Fibroblast of lung (primary cell): ENCODE results near the gene XXYLT1. TPM values are rescaled to one million over a fixed set of nuclear protein-coding genes. Genes with fewer than 3 reads are reported as not detected.

Source experiments
- DNase-seq, 2 donors: peaks; one replicate each; pipeline versions ENCODE4 v3.0.0 to v3.0.0-alpha.2; 2010; ENCODE audit warnings: low read depth in 2 of 2
- H2AFZ ChIP-seq: 2 replicates; pipeline ENCODE4 v1.5.1; 2012; ENCODE audit warnings: low read length, control low read depth, inconsistent platforms
- H3K27ac ChIP-seq: 2 replicates; pipeline ENCODE4 v1.5.1; 2011; ENCODE audit warnings: low read length, control low read depth; ENCODE audit not compliant: insufficient read depth
- H3K27me3 ChIP-seq: 2 replicates; pipeline ENCODE4 v1.5.1; 2011; ENCODE audit warnings: mild to moderate bottlenecking, low read length; ENCODE audit not compliant: control insufficient read depth, insufficient read depth
- H3K36me3 ChIP-seq: 2 replicates; pipeline ENCODE4 v1.5.1; 2011; ENCODE audit warnings: low read length; ENCODE audit not compliant: control insufficient read depth, insufficient read depth
- H3K4me1 ChIP-seq: 2 replicates; pipeline ENCODE4 v1.5.1; 2011; ENCODE audit warnings: low read length; ENCODE audit not compliant: control insufficient read depth, insufficient read depth; ENCODE audit errors: extremely low read depth
- H3K4me2 ChIP-seq: 2 replicates; pipeline ENCODE4 v1.5.1; 2011; ENCODE audit warnings: low read length, control low read depth; ENCODE audit not compliant: insufficient read depth; ENCODE audit errors: extremely low read depth
- H3K4me3 ChIP-seq, 4 experiments: fragments of 200-600 bp in 1 of 4; sonication (generic) in 1 of 4; replicated peaks in 1 of 4; 2 replicates each; pipeline ENCODE4 v1.5.1; 2011 to 2016; ENCODE audit warnings: low read length in 4 of 4, low read depth in 3 of 4, mild to moderate bottlenecking in 3 of 4, control low read depth in 2 of 4, inconsistent platforms in 1 of 4, mixed read lengths in 1 of 4; ENCODE audit not compliant: insufficient read depth in 1 of 4; ENCODE audit errors: control extremely low read depth in 1 of 4
- H3K79me2 ChIP-seq: 2 replicates; pipeline ENCODE4 v1.5.1; 2012; ENCODE audit warnings: mild to moderate bottlenecking, low read length, inconsistent platforms; ENCODE audit not compliant: control insufficient read depth, insufficient read depth
- H3K9ac ChIP-seq: 2 replicates; pipeline ENCODE4 v1.5.1; 2011; ENCODE audit warnings: mild to moderate bottlenecking, low read length, control low read depth; ENCODE audit not compliant: insufficient read depth
- H3K9me3 ChIP-seq: 2 replicates; pipeline ENCODE4 v1.5.1; 2012; ENCODE audit warnings: low read depth, low read length; ENCODE audit not compliant: control insufficient read depth, insufficient read depth
- H4K20me1 ChIP-seq: 2 replicates; pipeline ENCODE4 v1.5.1; 2011; ENCODE audit warnings: low read length; ENCODE audit not compliant: control insufficient read depth, insufficient read depth; ENCODE audit errors: extremely low read depth
- CTCF ChIP-seq, 2 donors: IDR thresholded peaks in 1 of 2; conservative IDR thresholded peaks in 1 of 2; 1 replicate in 1 of 2; 2 replicates in 1 of 2; pipeline ENCODE4 v1.5.1; 2011 to 2012; ENCODE audit warnings: low read length in 2 of 2, control low read depth in 1 of 2, inconsistent platforms in 1 of 2, low read depth in 1 of 2, mild to moderate bottlenecking in 1 of 2
- EZH2 ChIP-seq: IDR thresholded peaks from 2 replicates; pipeline ENCODE4 v1.5.1; 2012; ENCODE audit warnings: low read length, control low read depth, mild to moderate bottlenecking; ENCODE audit errors: missing control alignments
- polyA plus RNA-seq, 2 donors: library from polyadenylated mRNA; depleted of rRNA in 1 of 2; stranded (reverse) in 1 of 2; unstranded in 1 of 2; fragments of >200 nt; gene quantifications; 2 replicates each; pipeline ENCODE4 v1.2.1, GENCODE V29; 2011 to 2012; ENCODE audit warnings: missing spikeins in 1 of 2
- total RNA-seq: library from RNA; depleted of rRNA; stranded (reverse); fragments of >200 nt; gene quantifications from 2 replicates; pipeline ENCODE4 v1.2.1, GENCODE V29; 2014

Gene XXYLT1
- total and polyA plus RNA-seq, 2 donors (not counting 1 experiment from before 2014, with no cell fraction given) = 12.4 to 18.5 TPM

- Histone ChIP-seq H3K9me3 (no peaks in the 10 kb centered on the region), H3K9ac (no peak overlapping the region), H3K36me3 (no peaks in the 10 kb centered on the region), H3K4me3 (no peak overlapping the region), H3K79me2 (no peaks in the 10 kb centered on the region), H3K27me3 (no peaks in the 10 kb centered on the region), H3K4me2 (no peak overlapping the region), H3K4me1 (no peaks in the 10 kb centered on the region), H3K27ac (no peak overlapping the region), H4K20me1 (no peaks in the 10 kb centered on the region), H2AFZ (no peak overlapping the region)
- no peak for DNase-seq
- no peak for TF ChIP-seq EZH2
- TF ChIP-seq CTCF (conservative IDR thresholded peaks at IDR 0.05 in 1 of 2, IDR thresholded peaks at IDR 0.05 in 1 of 2; ENCODE audit: low read depth in 1 of 2, low read length in 2 of 2) = no peak
Observed at GRCh38 chr3:195249057-195249770, 21.7 kb downstream of the XXYLT1 start.

GRCh38 chr3:195248281-195248680 lies 22.7 kb downstream of the XXYLT1 start:
- no peak overlapping the region for H2AFZ ChIP-seq
- H3K79me2 ChIP-seq = no peaks in the 10 kb centered on the region
- H3K27me3 ChIP-seq = no peaks in the 10 kb centered on the region
- no peak overlapping the region for H3K9ac ChIP-seq
- H3K9me3 ChIP-seq = no peaks in the 10 kb centered on the region
- H4K20me1 ChIP-seq = no peaks in the 10 kb centered on the region
- TF ChIP-seq EZH2 (no peak), CTCF (conservative IDR thresholded peaks at IDR 0.05 in 1 of 2, IDR thresholded peaks at IDR 0.05 in 1 of 2; ENCODE audit: low read depth in 1 of 2, low read length in 2 of 2) (no peak)
- no peak overlapping the region for H3K4me3 ChIP-seq
- no peak overlapping the region for H3K27ac ChIP-seq
- DNase-seq = no peak
- no peak overlapping the region for H3K4me2 ChIP-seq
- H3K4me1 ChIP-seq = no peaks in the 10 kb centered on the region
- H3K36me3 ChIP-seq = no peaks in the 10 kb centered on the region

DNA sequence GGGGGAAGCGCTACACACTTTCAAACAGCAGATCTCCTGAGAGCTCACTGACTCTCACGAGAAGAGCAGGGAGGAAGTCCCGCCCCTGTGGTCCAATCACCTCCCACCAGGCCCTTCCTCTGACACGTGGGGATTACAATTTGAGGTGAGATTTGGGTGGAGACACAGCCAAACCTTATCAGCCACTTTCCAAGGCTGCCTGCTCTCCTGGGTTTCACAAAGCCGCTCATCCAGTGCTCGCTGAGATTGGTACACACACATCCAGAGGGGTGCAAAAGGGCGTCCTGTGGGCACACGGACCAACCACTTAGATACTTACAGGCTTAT lies 23.1 kb downstream of the XXYLT1 start:
- Histone ChIP-seq H3K9me3 (no peaks in the 10 kb centered on the region), H2AFZ (no peak overlapping the region), H3K4me1 (no peaks in the 10 kb centered on the region), H3K79me2 (no peaks in the 10 kb centered on the region), H3K4me3 (no peak overlapping the region), H3K9ac (no peak overlapping the region), H3K27me3 (no peaks in the 10 kb centered on the region), H3K4me2 (no peak overlapping the region), H3K27ac (no peak overlapping the region), H4K20me1 (no peaks in the 10 kb centered on the region), H3K36me3 (no peaks in the 10 kb centered on the region)
- DNase-seq = no peak
- no peak for TF ChIP-seq CTCF (conservative IDR thresholded peaks at IDR 0.05 in 1 of 2, IDR thresholded peaks at IDR 0.05 in 1 of 2; ENCODE audit: low read depth in 1 of 2, low read length in 2 of 2)
